GM21529 (cell line): ENCODE data around the gene TIPIN.
A peak's percentile ranks its signal among the peaks of the same experiment; 100 is the strongest.
"Not testable (repeated sequence)": the region's sequence is repeated elsewhere in the genome, so short reads cannot be mapped to it uniquely, and the experiment has no call there.

Source experiments
- ATAC-seq: cut with Tn5 transposase; IDR thresholded peaks from one replicate; pipeline ENCODE4 v1.9.1; 2021; ENCODE audit not compliant: unreplicated experiment

The TIPIN gene

GRCh38 chr15:66304425-66304824 is 52.1 kb downstream of the TIPIN start:
- ATAC-seq = not testable (repeated sequence)

DNA sequence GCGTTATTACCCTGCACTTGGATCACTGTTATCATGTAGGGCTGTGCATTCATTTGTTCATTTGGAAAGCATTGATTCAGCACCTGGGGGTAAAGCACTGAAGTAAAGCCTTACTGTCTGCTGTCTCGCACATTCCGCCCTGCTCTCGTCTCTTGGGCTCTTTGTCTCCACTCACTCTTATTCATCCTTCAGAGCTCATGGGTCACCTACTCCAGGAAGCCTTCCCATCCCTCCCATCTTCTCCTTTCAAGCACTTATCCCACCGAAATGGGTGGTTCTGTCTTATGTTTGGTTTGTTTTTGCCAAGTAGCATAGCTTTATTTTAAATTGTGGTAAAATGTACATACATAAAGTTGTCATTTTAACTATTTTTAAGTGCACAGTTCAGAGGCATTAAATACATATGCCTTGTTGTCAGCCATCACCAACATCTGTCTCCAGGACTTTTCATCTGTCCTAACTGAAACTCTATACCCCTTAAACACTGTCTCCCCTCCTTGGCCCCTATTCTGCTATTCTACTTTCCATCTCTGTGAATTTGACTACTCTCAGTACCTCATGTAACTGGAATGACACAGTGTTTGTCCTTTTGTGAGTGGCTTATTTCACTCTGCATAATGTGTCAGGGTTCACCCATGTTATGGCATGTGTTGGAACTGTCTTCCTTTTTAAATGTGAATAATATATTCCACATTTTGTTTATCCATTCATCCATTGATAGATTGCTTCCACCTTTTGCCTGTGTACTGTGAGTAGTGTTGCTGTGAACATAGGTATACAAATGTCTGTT is 53.8 kb downstream of the TIPIN start:
- ATAC-seq = no peak

DNA sequence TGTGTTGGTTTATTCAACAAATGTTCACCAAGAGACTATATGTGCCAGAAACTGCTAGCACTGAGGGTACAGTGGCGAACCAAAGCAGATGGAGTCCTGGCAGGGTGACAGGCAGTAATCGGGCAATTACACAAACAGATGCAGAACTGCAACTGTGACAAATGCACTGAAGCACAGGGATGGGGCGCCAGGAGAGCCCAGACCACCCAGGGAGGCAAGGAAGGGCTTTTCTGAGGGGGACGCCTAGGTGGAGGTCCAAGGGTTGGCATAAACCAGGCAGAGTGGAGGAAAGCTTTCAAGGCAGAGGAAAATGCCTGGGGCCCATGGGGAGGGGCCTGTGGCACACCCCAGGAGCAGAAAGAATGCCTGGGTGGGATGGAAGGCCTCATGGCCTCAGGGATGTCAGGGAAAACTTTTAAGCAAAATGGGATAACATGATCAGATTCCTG is 57.7 kb downstream of the TIPIN start:
- ATAC-seq = no peak

DNA sequence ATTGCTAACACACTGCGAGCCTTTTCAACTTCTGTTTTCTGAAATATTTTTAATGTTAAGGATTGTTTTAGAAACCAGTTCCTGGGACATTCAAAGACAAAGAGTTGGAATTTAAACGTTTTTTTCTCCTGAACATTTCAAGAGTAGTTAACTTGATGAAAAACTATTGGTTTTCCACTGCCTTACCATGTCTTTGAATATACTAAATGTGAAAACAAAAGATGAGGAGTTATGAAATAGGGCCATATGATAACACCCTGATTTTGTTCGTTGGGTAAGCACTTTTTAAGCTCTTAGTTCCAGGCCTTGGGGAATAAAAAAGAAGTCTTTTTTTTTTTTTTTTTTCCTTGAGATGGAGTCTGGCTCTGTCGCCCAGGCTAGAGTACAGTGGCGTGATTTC is 60.3 kb downstream of the TIPIN start:
- no peak for ATAC-seq

- ATAC-seq = no peak
These were observed 61.6 kb downstream of the TIPIN start for GRCh38 chr15:66294932-66295235.

DNA sequence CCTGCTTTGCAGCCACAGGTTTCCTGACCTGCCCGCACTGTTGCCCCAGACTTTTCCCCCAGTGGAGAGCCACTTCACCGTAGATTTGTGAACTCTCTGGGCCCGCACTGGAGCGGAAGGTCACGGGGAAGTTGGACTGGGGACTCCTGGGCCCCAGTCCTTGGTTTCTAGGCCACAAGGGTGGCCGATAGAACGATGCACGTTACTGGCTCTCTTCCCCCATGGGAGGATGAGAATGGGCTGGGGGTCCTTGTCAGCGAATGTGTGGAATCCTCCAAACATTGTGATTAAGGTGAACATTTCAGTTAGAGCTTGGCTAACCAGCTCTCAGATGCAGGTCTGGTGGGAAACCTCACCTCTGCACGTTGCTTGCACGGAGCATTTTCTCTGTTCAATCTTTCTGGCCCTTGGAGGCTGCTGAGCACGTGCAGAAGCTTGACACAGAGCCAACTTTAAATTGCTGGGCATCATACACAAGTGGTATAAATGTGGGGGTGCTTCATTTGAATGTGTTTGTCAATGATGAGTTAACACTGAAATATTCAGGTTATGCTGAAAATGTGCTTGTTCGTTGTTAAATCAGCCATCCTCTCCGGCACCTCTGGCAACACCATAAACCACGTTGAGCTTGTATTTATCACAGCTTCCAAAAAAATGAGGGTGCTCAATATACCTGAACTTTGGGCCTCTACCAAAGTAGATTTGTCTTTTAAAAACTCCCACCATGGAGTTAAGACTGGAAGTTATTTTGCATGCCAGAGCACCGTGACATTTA is 62.1 kb downstream of the TIPIN start:
- ATAC-seq = no peak

DNA sequence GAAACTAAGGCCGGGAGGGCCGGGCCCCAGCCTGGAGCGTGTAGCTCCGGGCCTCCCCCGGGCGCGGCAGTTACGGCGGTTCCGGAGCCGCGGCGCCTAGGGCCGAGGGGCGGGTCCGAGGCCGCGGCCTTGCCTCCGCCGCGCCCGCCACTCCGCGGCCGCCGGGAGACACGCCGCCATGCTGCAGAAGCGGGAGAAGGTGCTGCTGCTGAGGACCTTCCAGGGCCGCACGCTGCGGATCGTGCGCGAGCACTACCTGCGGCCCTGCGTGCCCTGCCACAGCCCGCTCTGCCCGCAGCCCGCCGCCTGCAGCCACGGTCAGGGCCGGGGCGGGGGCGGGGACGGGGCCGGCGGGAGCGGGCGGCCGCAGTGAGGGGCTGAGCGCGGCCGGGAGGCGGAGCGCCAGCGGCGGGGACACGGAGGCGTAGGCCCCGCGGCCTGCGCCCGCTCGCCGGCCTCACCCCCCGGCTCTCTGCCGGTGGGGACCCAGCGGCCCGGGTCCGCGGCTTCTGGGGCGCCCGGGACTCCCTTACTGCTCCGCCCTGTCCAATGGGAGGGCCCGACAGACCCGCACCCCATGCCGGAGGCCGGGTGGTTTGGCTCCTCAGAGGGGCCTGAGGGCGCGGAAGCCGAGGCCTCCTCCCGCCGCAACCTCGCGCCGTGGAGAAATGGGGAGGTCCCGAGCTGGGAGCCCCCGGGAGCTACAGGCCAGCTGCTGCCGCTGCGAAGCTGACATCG is 62.9 kb downstream of the TIPIN start, which contains the start of gene DIS3L:
TSS of gene DIS3L (plus strand) at position 150 of the 738 bp plus-strand sequence. CDS start at position 179, 29 bp downstream.
- peak; percentile 63 for ATAC-seq

- ATAC-seq = no peak
These were observed 63.7 kb downstream of the TIPIN start for GRCh38 chr15:66292571-66293418.

DNA sequence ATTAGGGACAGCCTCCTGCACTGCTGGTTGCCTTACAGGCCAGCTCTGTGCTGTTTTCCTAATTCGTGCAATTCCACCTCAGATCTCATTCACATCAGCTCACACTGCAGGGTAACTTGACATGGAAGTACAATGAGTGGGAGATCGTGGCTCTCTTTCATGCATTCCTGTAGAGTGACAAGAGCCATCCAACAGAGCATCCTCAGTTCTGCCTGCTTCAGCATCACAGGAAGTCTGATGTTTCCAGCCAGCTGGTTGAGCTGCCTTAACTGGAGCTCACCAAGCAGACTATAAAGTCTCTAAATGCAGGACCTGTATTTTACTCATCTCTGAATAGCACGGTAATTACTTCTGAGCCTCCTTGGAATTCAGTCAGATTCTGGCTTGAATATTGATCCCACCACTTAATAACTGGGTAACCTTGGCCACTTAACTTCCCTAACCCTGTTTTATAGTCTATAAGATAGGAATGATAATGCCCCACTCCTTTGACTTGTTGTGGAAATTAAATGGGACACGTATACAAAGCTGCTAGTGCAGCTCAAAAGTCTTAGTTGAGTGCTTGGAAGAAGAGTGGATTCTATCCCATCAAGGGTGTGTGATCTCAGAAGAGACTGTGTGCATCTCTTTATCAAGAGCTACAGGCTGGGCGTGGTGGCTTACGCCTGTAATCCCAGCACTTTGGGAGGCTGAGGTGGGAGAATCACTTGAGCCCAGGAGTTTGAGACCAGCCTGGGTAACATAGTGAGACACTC is 64.5 kb downstream of the TIPIN start:
- no peak for ATAC-seq

- no peak for ATAC-seq
These were observed 66.0 kb downstream of the TIPIN start for GRCh38 chr15:66290518-66290917.

GRCh38 chr15:66290007-66290406 is 66.5 kb downstream of the TIPIN start:
- ATAC-seq = no peak

- ATAC-seq = no peak
These were observed 67.8 kb downstream of the TIPIN start for GRCh38 chr15:66288551-66289185.

DNA sequence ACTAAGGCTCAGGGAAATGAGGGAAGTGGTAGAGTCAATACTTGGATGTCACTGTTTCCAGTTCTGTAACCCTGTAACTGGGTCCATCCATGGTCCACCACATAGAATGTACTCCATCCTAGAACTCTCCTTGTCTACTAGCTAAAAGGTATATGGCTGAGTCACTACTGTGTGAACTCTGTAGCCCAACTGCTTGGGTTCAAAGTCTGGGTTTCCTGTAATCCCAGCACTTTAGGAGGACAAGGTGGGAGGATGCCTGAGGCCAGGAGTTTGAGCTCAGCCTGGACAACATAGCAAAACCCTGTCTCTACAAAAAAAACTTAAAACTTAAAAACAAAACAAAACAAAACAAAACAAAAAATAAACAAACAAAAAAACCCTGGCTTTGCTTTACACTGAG is 68.4 kb downstream of the TIPIN start:
- no peak for ATAC-seq

DNA sequence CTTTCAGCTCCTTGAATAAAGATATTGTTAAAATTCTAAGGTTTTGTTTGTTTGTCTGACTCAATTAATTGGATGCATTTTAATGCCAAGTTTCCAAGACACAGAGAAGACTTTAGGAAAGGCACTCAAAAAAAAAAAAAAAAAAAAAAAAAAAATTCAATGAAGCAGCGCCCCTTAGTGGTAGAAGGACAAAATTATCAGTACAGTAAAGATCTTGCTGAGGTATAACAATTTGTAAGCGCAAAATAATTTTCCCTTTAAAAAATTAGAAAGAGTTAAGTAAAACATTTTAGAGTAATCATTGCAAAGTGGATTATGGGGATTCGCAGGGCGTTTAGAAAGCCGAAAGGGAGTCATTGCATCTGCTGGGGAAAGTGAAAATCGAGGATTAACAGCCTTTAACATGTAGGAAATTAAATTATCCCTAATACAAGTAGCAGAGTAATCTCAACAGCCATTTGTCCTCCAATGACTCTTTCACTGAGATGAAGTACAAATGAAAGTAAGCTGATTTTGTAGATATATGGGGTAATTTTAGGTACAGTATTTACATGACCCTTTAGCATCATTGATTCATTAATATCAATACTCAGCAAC is 68.9 kb downstream of the TIPIN start:
- ATAC-seq = no peak
